Naive thymus-derived CD4-positive, alpha-beta T cell (primary cell): Measurements from ENCODE around the gene NUDT12. TPM values are rescaled to one million over a fixed set of nuclear protein-coding genes. Genes with fewer than 3 reads are reported as not detected.

Experiments used
- ATAC-seq: fragments of 150-1000 bp; cut with Tn5 transposase; 2 replicates; pipeline ENCODE4 v1.10.0; 2021; ENCODE audit warnings: mild to moderate bottlenecking, moderate library complexity
- CTCF ChIA-PET: fragments of 350-600 bp; sonication (Branson Sonifier 250); formaldehyde crosslinking; loops from one replicate; lab custom pipeline; 2021; ENCODE audit warnings: antibody characterized with exemption; lab: Charles Lee
- POLR2A ChIA-PET: fragments of 350-600 bp; sonication (Branson Sonifier 250); formaldehyde crosslinking; loops from one replicate; lab custom pipeline; 2021; ENCODE audit warnings: antibody characterized with exemption, inconsistent platforms; lab: Charles Lee
- DNase-seq, 9 donors: peaks; one replicate each; pipeline versions ENCODE4 v3.0.0 to v3.0.0-alpha.2; 2020 to 2022; ENCODE audit warnings: mixed read lengths in 1 of 9
- H3K27ac ChIP-seq: one replicate; pipeline ENCODE4 v1.7.0; 2013; ENCODE audit warnings: mild to moderate bottlenecking, low read depth, low read length, moderate library complexity
- H3K27me3 ChIP-seq, 2 donors: one replicate each; pipeline ENCODE4 v1.7.0; 2013; ENCODE audit warnings: low read length in 2 of 2, mild to moderate bottlenecking in 2 of 2, moderate library complexity in 2 of 2; ENCODE audit not compliant: control insufficient read depth in 2 of 2, insufficient read depth in 2 of 2
- H3K36me3 ChIP-seq, 3 experiments: 1 replicate in 2 of 3; 2 replicates in 1 of 3; pipeline ENCODE4 v1.7.0; 2013; ENCODE audit warnings: low read length in 3 of 3, mild to moderate bottlenecking in 3 of 3, moderate library complexity in 1 of 3; ENCODE audit not compliant: insufficient read depth in 3 of 3, control insufficient read depth in 2 of 3
- H3K4me1 ChIP-seq, 2 donors: one replicate each; pipeline ENCODE4 v1.7.0; 2013; ENCODE audit warnings: low read length in 2 of 2, mild to moderate bottlenecking in 2 of 2, moderate library complexity in 1 of 2; ENCODE audit not compliant: control insufficient read depth in 2 of 2, insufficient read depth in 2 of 2
- H3K4me3 ChIP-seq: 2 replicates; pipeline ENCODE4 v1.7.0; 2013; ENCODE audit warnings: mild to moderate bottlenecking, low read length
- H3K9me3 ChIP-seq, 3 experiments: 1 replicate in 2 of 3; 2 replicates in 1 of 3; pipeline ENCODE4 v1.7.0; 2013; ENCODE audit warnings: low read length in 3 of 3; ENCODE audit not compliant: control insufficient read depth in 2 of 3
- H3K27ac Mint-ChIP-seq, 9 donors: one replicate each; pipeline ENCODE4 v1.8.0; 2020 to 2022; ENCODE audit warnings: mixed read lengths in 9 of 9, mild to moderate bottlenecking in 8 of 9, moderate library complexity in 5 of 9, inconsistent platforms in 2 of 9
- H3K27me3 Mint-ChIP-seq, 5 donors: one replicate each; pipeline ENCODE4 v1.8.0; 2021 to 2022; ENCODE audit warnings: mixed read lengths in 5 of 5, mild to moderate bottlenecking in 1 of 5
- H3K36me3 Mint-ChIP-seq, 5 donors: one replicate each; pipeline ENCODE4 v1.8.0; 2020 to 2022; ENCODE audit warnings: mixed read lengths in 5 of 5, mild to moderate bottlenecking in 3 of 5, inconsistent platforms in 1 of 5
- H3K4me1 Mint-ChIP-seq, 7 donors: one replicate each; pipeline ENCODE4 v1.8.0; 2020 to 2022; ENCODE audit warnings: mixed read lengths in 7 of 7, mild to moderate bottlenecking in 3 of 7, inconsistent platforms in 1 of 7
- H3K4me3 Mint-ChIP-seq, 10 donors: one replicate each; pipeline ENCODE4 v1.8.0; 2020 to 2022; ENCODE audit warnings: mild to moderate bottlenecking in 10 of 10, mixed read lengths in 10 of 10, moderate library complexity in 6 of 10, inconsistent platforms in 2 of 10
- H3K9me3 Mint-ChIP-seq, 11 donors: one replicate each; pipeline ENCODE4 v1.8.0; 2020 to 2022; ENCODE audit warnings: mixed read lengths in 11 of 11, mild to moderate bottlenecking in 4 of 11, inconsistent platforms in 1 of 11, moderate library complexity in 1 of 11
- intact Hi-C, 2 donors: fragments of 100-400 bp; cut with micrococcal nuclease; formaldehyde crosslinking; loops; one replicate each; pipeline ENCODE4 v1.15.1; 2023
- polyA plus RNA-seq, 2 donors: library from polyadenylated mRNA; unstranded; fragments of 300-500 nt; fragmentation: Illumina TruSeq; gene quantifications; one replicate each; pipeline ENCODE4 v1.2.3, GENCODE V29; 2021
- total RNA-seq, 6 experiments: library from RNA in 5 of 6; stranded (reverse) in 5 of 6; gene quantifications; 1 replicate in 5 of 6; 2 replicates in 1 of 6; pipeline ENCODE4 v1.2.3 and lab custom pipeline; 2021 to 2026

The NUDT12 gene
- total and polyA plus RNA-seq, 7 experiments from 2014 or later = 0.75 to 4.7 (median 1.4) TPM

DNA sequence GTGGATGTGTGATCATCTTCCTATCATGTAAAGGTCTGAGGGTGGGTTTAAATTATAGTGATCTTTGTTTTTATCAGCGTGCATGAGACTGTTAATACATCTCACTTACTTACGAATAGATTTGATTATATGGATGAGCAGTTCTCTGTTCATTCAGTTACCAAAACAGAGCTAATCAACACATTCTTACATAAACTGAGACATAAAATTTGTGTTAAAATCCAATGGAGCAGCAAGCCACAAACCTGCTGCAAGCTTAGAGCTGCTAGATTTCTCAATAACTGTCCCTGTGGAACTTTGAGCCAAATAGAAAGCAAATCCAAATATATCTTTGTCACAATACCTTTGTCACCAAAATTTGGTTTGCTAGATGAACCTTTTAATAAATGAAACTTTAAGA lies 50.1 kb downstream of the NUDT12 start:
- ATAC-seq (no peak), DNase-seq (no peak)
- Histone ChIP-seq H3K9me3 (no peaks in the 10 kb centered on the region), H3K27ac (no peak overlapping the region), H3K27me3 (peaks cover 0 to 4% of the 10 kb centered on the region in 2 donors), H3K4me1 (no peaks in the 10 kb centered on the region), H3K4me3 (no peak overlapping the region), H3K36me3 (no peaks in the 10 kb centered on the region)
- intact Hi-C loops = no loop called here
- Mint-ChIP-seq H3K4me1 (no peaks in the 10 kb centered on the region), H3K27ac (no peak overlapping the region), H3K27me3 (peaks cover 2 to 13% (median 4%) of the 10 kb centered on the region in 5 donors), H3K4me3 (no peak overlapping the region), H3K9me3 (no peaks in the 10 kb centered on the region), H3K36me3 (no peaks in the 10 kb centered on the region)
- ChIA-PET POLR2A (no interaction called here), CTCF (no interaction called here)

- Mint-ChIP-seq H3K9me3 (peaks cover 0 to 8% (median 3%) of the 10 kb centered on the region in 11 donors), H3K4me1 (no peaks in the 10 kb centered on the region), H3K27ac (no peak overlapping the region), H3K27me3 (peaks cover 0 to 12% (median 10%) of the 10 kb centered on the region in 5 donors), H3K36me3 (peaks cover 0 to 4% (median 0%) of the 10 kb centered on the region in 5 donors), H3K4me3 (no peak overlapping the region)
- ATAC-seq = no peak
- Histone ChIP-seq H3K27me3 (peaks cover 0 to 3% of the 10 kb centered on the region in 2 donors), H3K9me3 (no peaks in the 10 kb centered on the region), H3K36me3 (no peaks in the 10 kb centered on the region), H3K4me1 (no peaks in the 10 kb centered on the region), H3K4me3 (no peak overlapping the region), H3K27ac (no peak overlapping the region)
- intact Hi-C loops = no loop called here
- DNase-seq = no peak
- CTCF ChIA-PET = no interaction called here
- POLR2A ChIA-PET = no interaction called here
These were observed 51.1 kb downstream of the NUDT12 start for GRCh38 chr5:103511554-103511885.

DNA sequence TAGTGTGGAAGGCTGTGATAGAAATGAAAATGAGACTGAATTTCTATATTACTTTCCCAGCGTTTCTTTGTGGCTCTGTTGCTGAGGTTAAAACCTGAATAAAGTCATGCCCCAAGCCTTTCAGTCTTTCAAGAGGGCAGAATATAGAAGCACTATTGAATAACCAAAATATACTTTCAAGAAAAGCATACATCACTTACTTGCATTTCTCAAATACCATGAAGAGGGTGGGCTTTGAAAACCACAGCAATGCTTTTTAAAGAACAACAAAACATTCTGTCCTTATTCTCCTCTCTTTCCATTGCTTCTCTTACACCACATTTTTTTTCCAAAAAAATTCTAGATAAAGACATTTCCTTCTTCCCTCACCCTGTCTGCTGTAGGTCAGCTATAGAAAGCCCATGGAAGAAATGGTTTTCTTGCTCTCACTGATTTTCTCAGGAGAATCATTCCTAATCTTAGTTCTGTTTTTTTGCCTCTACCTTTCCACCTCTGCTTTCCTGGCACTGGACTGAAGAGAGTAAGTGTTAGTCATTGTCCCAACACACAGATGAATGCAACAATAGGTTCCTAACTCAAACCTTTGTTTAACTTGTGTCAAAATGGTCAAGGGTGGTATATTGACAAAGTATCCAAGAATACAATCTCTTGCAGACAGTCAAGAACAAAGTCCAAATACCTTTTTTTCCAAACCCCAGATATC lies 51.6 kb downstream of the NUDT12 start:
- H3K9me3 ChIP-seq = no peaks in the 10 kb centered on the region
- no peaks in the 10 kb centered on the region for H3K36me3 ChIP-seq
- DNase-seq (no peak), ATAC-seq (no peak)
- peaks cover 0 to 13% (median 6%) of the 10 kb centered on the region in 11 donors for H3K9me3 Mint-ChIP-seq
- H3K27ac ChIP-seq = no peak overlapping the region
- H3K4me1 ChIP-seq = no peaks in the 10 kb centered on the region
- no peaks in the 10 kb centered on the region for H3K4me1 Mint-ChIP-seq
- H3K36me3 Mint-ChIP-seq = peaks cover 0 to 7% (median 0%) of the 10 kb centered on the region in 5 donors
- intact Hi-C loops = no loop called here
- no peak overlapping the region for H3K4me3 ChIP-seq
- ChIA-PET POLR2A (no interaction called here), CTCF (no interaction called here)
- peaks cover 0 to 16% (median 12%) of the 10 kb centered on the region in 5 donors for H3K27me3 Mint-ChIP-seq
- no peak overlapping the region for H3K27ac Mint-ChIP-seq
- no peak overlapping the region for H3K4me3 Mint-ChIP-seq
- no peaks in the 10 kb centered on the region for H3K27me3 ChIP-seq

DNA sequence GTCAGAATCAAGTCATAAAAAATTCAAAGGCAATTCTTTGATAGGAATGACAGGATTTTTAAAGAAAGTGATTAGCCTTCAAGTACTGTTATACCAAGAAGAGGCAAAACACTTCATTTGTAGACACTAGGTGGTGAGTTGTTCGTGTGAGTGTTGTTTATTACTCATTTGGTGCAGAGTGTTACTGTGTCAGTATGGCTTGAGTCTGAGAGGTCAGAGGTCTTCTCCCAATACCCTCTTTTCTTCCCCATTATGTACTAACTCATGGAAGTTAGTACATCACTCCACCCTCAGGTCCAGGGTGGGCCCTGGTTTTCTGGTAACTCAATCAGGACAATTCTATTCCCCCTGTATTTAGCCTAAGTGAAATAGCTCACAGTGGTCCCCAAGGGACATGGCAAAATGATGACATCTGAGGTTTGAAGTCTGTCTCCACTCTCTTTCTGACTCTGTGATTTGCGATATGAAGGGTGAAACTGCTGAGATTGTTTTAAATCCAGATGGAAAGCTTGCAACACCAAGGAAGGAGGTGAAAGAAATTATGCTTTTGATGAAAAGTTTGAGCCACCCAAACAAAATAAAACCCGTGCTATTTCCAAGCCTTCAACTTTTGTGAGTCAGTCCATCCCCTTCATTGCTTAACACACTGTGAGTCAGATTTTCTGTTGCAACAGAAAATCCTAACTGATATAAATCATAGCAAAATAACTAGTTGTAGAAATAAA lies 56.8 kb downstream of the NUDT12 start:
- POLR2A ChIA-PET = no interaction called here
- no peak for ATAC-seq
- no peaks in the 10 kb centered on the region for H3K4me1 Mint-ChIP-seq

GRCh38 chr5:103503066-103503465 lies 59.5 kb downstream of the NUDT12 start:
- CTCF ChIA-PET = no interaction called here
- H3K4me3 Mint-ChIP-seq = no peak overlapping the region

More for the DNA sequence above, 56.8 kb downstream of the NUDT12 start:
- no peaks in the 10 kb centered on the region for H3K27me3 ChIP-seq
- no peaks in the 10 kb centered on the region for H3K36me3 ChIP-seq
- H3K9me3 ChIP-seq = no peaks in the 10 kb centered on the region
- no peak overlapping the region for H3K27ac ChIP-seq
- CTCF ChIA-PET = no interaction called here
- peaks cover 0 to 19% (median 6%) of the 10 kb centered on the region in 11 donors for H3K9me3 Mint-ChIP-seq
- H3K4me3 ChIP-seq = no peak overlapping the region
- H3K27ac Mint-ChIP-seq = no peak overlapping the region
- intact Hi-C loops = no loop called here
- H3K27me3 Mint-ChIP-seq = peaks cover 0 to 42% (median 27%) of the 10 kb centered on the region in 5 donors
- no peak overlapping the region for H3K4me3 Mint-ChIP-seq
- DNase-seq = no peak
- H3K4me1 ChIP-seq = no peaks in the 10 kb centered on the region
- peaks cover 0 to 7% (median 0%) of the 10 kb centered on the region in 5 donors for H3K36me3 Mint-ChIP-seq

DNA sequence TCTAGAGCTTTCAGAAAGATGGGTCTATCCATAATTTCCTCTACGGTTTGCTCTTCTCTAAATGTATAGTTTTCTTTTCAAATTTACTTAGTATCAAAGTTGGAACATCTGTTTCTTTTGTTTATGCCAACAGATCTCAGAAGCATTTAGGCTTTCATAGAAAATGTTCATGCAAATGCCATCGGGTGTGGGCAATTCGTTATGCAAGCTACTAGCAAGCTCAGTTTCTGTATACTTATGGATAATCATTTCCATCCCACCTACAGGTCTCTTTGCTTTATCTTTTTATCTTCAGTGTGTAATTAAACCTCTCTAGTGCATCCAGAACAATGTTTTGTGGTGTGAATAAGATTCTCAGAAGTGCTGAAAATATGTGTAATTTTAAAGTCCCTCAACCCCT lies 59.9 kb downstream of the NUDT12 start:
- no peaks in the 10 kb centered on the region for H3K4me1 ChIP-seq
- ATAC-seq (no peak), DNase-seq (no peak)
- H3K27ac ChIP-seq = no peak overlapping the region
- no peak overlapping the region for H3K4me3 ChIP-seq
- H3K9me3 ChIP-seq = no peaks in the 10 kb centered on the region
- no peak overlapping the region for H3K27ac Mint-ChIP-seq
- H3K9me3 Mint-ChIP-seq = peaks cover 0 to 19% (median 6%) of the 10 kb centered on the region in 11 donors
- no peaks in the 10 kb centered on the region for H3K27me3 ChIP-seq
- H3K36me3 Mint-ChIP-seq = peaks cover 0 to 7% (median 0%) of the 10 kb centered on the region in 5 donors
- H3K4me1 Mint-ChIP-seq = no peaks in the 10 kb centered on the region
- intact Hi-C loops = no loop called here
- ChIA-PET POLR2A (no interaction called here), CTCF (no interaction called here)
- no peaks in the 10 kb centered on the region for H3K36me3 ChIP-seq
- no peak overlapping the region for H3K4me3 Mint-ChIP-seq
- H3K27me3 Mint-ChIP-seq = peaks cover 0 to 49% (median 30%) of the 10 kb centered on the region in 5 donors

More at GRCh38 chr5:103503066-103503465, 59.5 kb downstream of the NUDT12 start:
- no peaks in the 10 kb centered on the region for H3K27me3 ChIP-seq
- no peaks in the 10 kb centered on the region for H3K36me3 ChIP-seq
- DNase-seq (no peak), ATAC-seq (no peak)
- Mint-ChIP-seq H3K9me3 (peaks cover 0 to 19% (median 6%) of the 10 kb centered on the region in 11 donors), H3K4me1 (no peaks in the 10 kb centered on the region), H3K27me3 (peaks cover 0 to 45% (median 26%) of the 10 kb centered on the region in 5 donors), H3K27ac (no peak overlapping the region), H3K36me3 (peaks cover 0 to 7% (median 0%) of the 10 kb centered on the region in 5 donors)
- H3K27ac ChIP-seq = no peak overlapping the region
- H3K4me3 ChIP-seq = no peak overlapping the region
- intact Hi-C loops = no loop called here
- no peaks in the 10 kb centered on the region for H3K4me1 ChIP-seq
- POLR2A ChIA-PET = no interaction called here
- no peaks in the 10 kb centered on the region for H3K9me3 ChIP-seq
